ENCODE data around the gene GVQW3.

The GVQW3 gene

GRCh38 chr11:76380977-76381719 lies at the start of gene GVQW3, which contains the start of gene THAP12:
Gene GVQW3, plus strand, starts transcription at chr11:76381323. Its CDS starts 506 bp downstream, at chr11:76381829.
Gene THAP12, minus strand, starts transcription at chr11:76381132. Its CDS starts 296 bp downstream, at chr11:76380836.
- peaks cover 21% of the 10 kb centered on the region for H3K36me3 Mint-ChIP-seq (ENCODE audit: low read depth)
- no peaks in the 10 kb centered on the region for H3K27me3 Mint-ChIP-seq
- peak; percentile 98 for DNase-seq
- H3K9me3 Mint-ChIP-seq, result no peaks in the 10 kb centered on the region
- H3K4me3 Mint-ChIP-seq, result peak within 1 kb of the TSS; percentile 91
- H3K4me1 Mint-ChIP-seq (ENCODE audit: low read depth), result peaks cover 68% of the 10 kb centered on the region
- peak within 1 kb of the TSS; percentile 94 for H3K27ac Mint-ChIP-seq

- H3K4me1 Mint-ChIP-seq (ENCODE audit: low read depth), result peaks cover 20% of the 10 kb centered on the region
These were observed 46.2 kb upstream of the GVQW3 start for GRCh38 chr11:76334826-76335389.

GRCh38 chr11:76335842-76336241 lies 45.3 kb upstream of the GVQW3 start:
- Mint-ChIP-seq H3K27me3 (peaks cover 3% of the 10 kb centered on the region), H3K4me3 (no peak overlapping the region), H3K27ac (no peak overlapping the region), H3K4me1 (ENCODE audit: low read depth) (peaks cover 20% of the 10 kb centered on the region), H3K9me3 (peaks cover 15% of the 10 kb centered on the region), H3K36me3 (ENCODE audit: low read depth) (no peaks in the 10 kb centered on the region)
- DNase-seq, result no peak

More at GRCh38 chr11:76334826-76335389, 46.2 kb upstream of the GVQW3 start:
- H3K4me3 Mint-ChIP-seq, result no peak overlapping the region
- H3K27me3 Mint-ChIP-seq, result peaks cover 3% of the 10 kb centered on the region
- H3K9me3 Mint-ChIP-seq, result peaks cover 15% of the 10 kb centered on the region
- DNase-seq, result no peak
- no peak overlapping the region for H3K27ac Mint-ChIP-seq
- H3K36me3 Mint-ChIP-seq (ENCODE audit: low read depth), result no peaks in the 10 kb centered on the region

GRCh38 chr11:76336597-76336996 lies 44.5 kb upstream of the GVQW3 start:
- Mint-ChIP-seq H3K27ac (no peak overlapping the region), H3K9me3 (peaks cover 15% of the 10 kb centered on the region), H3K4me1 (ENCODE audit: low read depth) (peaks cover 20% of the 10 kb centered on the region), H3K27me3 (peaks cover 3% of the 10 kb centered on the region), H3K4me3 (no peak overlapping the region), H3K36me3 (ENCODE audit: low read depth) (no peaks in the 10 kb centered on the region)
- DNase-seq, result no peak

GRCh38 chr11:76337469-76337868 lies 43.7 kb upstream of the GVQW3 start:
- H3K36me3 Mint-ChIP-seq (ENCODE audit: low read depth), result no peaks in the 10 kb centered on the region
- no peak overlapping the region for H3K4me3 Mint-ChIP-seq
- DNase-seq, result no peak
- peaks cover 3% of the 10 kb centered on the region for H3K27me3 Mint-ChIP-seq
- no peak overlapping the region for H3K27ac Mint-ChIP-seq
- peaks cover 20% of the 10 kb centered on the region for H3K4me1 Mint-ChIP-seq (ENCODE audit: low read depth)
- H3K9me3 Mint-ChIP-seq, result peaks cover 15% of the 10 kb centered on the region

GRCh38 chr11:76337923-76338322 lies 43.2 kb upstream of the GVQW3 start:
- Mint-ChIP-seq H3K36me3 (ENCODE audit: low read depth) (no peaks in the 10 kb centered on the region), H3K27me3 (peaks cover 3% of the 10 kb centered on the region), H3K27ac (no peak overlapping the region), H3K4me3 (no peak overlapping the region), H3K4me1 (ENCODE audit: low read depth) (peaks cover 20% of the 10 kb centered on the region), H3K9me3 (peaks cover 15% of the 10 kb centered on the region)
- no peak for DNase-seq

GRCh38 chr11:76339221-76339620 lies 41.9 kb upstream of the GVQW3 start:
- peaks cover 20% of the 10 kb centered on the region for H3K4me1 Mint-ChIP-seq (ENCODE audit: low read depth)
- H3K36me3 Mint-ChIP-seq (ENCODE audit: low read depth), result no peaks in the 10 kb centered on the region
- no peaks in the 10 kb centered on the region for H3K27me3 Mint-ChIP-seq
- no peak overlapping the region for H3K4me3 Mint-ChIP-seq
- DNase-seq, result no peak
- H3K9me3 Mint-ChIP-seq, result peaks cover 13% of the 10 kb centered on the region
- H3K27ac Mint-ChIP-seq, result peak overlapping the region; percentile 10

- H3K4me3 Mint-ChIP-seq, result no peak overlapping the region
- H3K4me1 Mint-ChIP-seq (ENCODE audit: low read depth), result peaks cover 3% of the 10 kb centered on the region
- no peak overlapping the region for H3K27ac Mint-ChIP-seq
- no peaks in the 10 kb centered on the region for H3K27me3 Mint-ChIP-seq
- H3K36me3 Mint-ChIP-seq (ENCODE audit: low read depth), result peaks cover 54% of the 10 kb centered on the region
- no peaks in the 10 kb centered on the region for H3K9me3 Mint-ChIP-seq
- DNase-seq, result no peak
These were observed 33.7 kb upstream of the GVQW3 start for GRCh38 chr11:76347466-76347865.

GRCh38 chr11:76348348-76348747 lies 32.8 kb upstream of the GVQW3 start:
- Mint-ChIP-seq H3K36me3 (ENCODE audit: low read depth) (peaks cover 63% of the 10 kb centered on the region), H3K9me3 (no peaks in the 10 kb centered on the region), H3K4me3 (no peak overlapping the region), H3K27me3 (no peaks in the 10 kb centered on the region), H3K4me1 (ENCODE audit: low read depth) (peaks cover 3% of the 10 kb centered on the region), H3K27ac (no peak overlapping the region)
- DNase-seq, result no peak

- Mint-ChIP-seq H3K27me3 (no peaks in the 10 kb centered on the region), H3K4me3 (no peak overlapping the region), H3K36me3 (ENCODE audit: low read depth) (peaks cover 97% of the 10 kb centered on the region), H3K27ac (no peak overlapping the region), H3K9me3 (peaks cover 4% of the 10 kb centered on the region), H3K4me1 (ENCODE audit: low read depth) (peaks cover 3% of the 10 kb centered on the region)
- no peak for DNase-seq
These were observed 26.0 kb upstream of the GVQW3 start for GRCh38 chr11:76355172-76355571.

- DNase-seq, result no peak
- Mint-ChIP-seq H3K4me1 (ENCODE audit: low read depth) (peaks cover 32% of the 10 kb centered on the region), H3K9me3 (no peaks in the 10 kb centered on the region), H3K27ac (peak overlapping the region; percentile 48), H3K27me3 (no peaks in the 10 kb centered on the region), H3K4me3 (no peak overlapping the region), H3K36me3 (ENCODE audit: low read depth) (peaks cover 93% of the 10 kb centered on the region)
These were observed 19.7 kb upstream of the GVQW3 start for GRCh38 chr11:76361374-76361773.

GRCh38 chr11:76361776-76362175 lies 19.3 kb upstream of the GVQW3 start:
- Mint-ChIP-seq H3K4me3 (no peak overlapping the region), H3K27me3 (no peaks in the 10 kb centered on the region), H3K36me3 (ENCODE audit: low read depth) (peaks cover 89% of the 10 kb centered on the region), H3K27ac (peak overlapping the region; percentile 48), H3K9me3 (no peaks in the 10 kb centered on the region), H3K4me1 (ENCODE audit: low read depth) (peaks cover 34% of the 10 kb centered on the region)
- DNase-seq, result no peak

GRCh38 chr11:76362716-76363115 lies 18.4 kb upstream of the GVQW3 start:
- DNase-seq, result no peak
- no peak overlapping the region for H3K27ac Mint-ChIP-seq
- peaks cover 38% of the 10 kb centered on the region for H3K4me1 Mint-ChIP-seq (ENCODE audit: low read depth)
- H3K36me3 Mint-ChIP-seq (ENCODE audit: low read depth), result peaks cover 81% of the 10 kb centered on the region
- no peaks in the 10 kb centered on the region for H3K9me3 Mint-ChIP-seq
- H3K4me3 Mint-ChIP-seq, result no peak overlapping the region
- H3K27me3 Mint-ChIP-seq, result no peaks in the 10 kb centered on the region

GRCh38 chr11:76365038-76365679 lies 16.0 kb upstream of the GVQW3 start:
- Mint-ChIP-seq H3K27ac (no peak overlapping the region), H3K36me3 (ENCODE audit: low read depth) (peaks cover 57% of the 10 kb centered on the region), H3K9me3 (no peaks in the 10 kb centered on the region), H3K4me3 (no peak overlapping the region), H3K27me3 (no peaks in the 10 kb centered on the region), H3K4me1 (ENCODE audit: low read depth) (peaks cover 60% of the 10 kb centered on the region)
- no peak for DNase-seq

- Mint-ChIP-seq H3K4me1 (ENCODE audit: low read depth) (peaks cover 63% of the 10 kb centered on the region), H3K9me3 (no peaks in the 10 kb centered on the region), H3K4me3 (no peak overlapping the region), H3K27ac (no peak overlapping the region), H3K27me3 (no peaks in the 10 kb centered on the region), H3K36me3 (ENCODE audit: low read depth) (peaks cover 32% of the 10 kb centered on the region)
- DNase-seq, result no peak
These were observed 12.6 kb upstream of the GVQW3 start for GRCh38 chr11:76368490-76368889.
